Measurements from ENCODE around the gene ATP2A3.

GRCh38 chr17:3911271-3912053 lies 52.8 kb downstream of the ATP2A3 start:
- TF ChIP-seq POLR2AphosphoS5 (IDR thresholded peaks at IDR 0.05; ENCODE audit: low read depth, low read length) (no peak), TAF1 (IDR thresholded peaks at IDR 0.05; ENCODE audit: low read depth, low read length) (no peak), POLR2A (IDR thresholded peaks at IDR 0.05; ENCODE audit: low read depth, low read length) (no peak), PAX5 (IDR thresholded peaks at IDR 0.05; ENCODE audit: insufficient read depth, low read length, severe bottlenecking) (no peak), SPI1 (IDR thresholded peaks at IDR 0.05; ENCODE audit: low read depth, low read length) (peak; percentile 93), POU2F2 (IDR thresholded peaks at IDR 0.05; ENCODE audit: low read depth, low read length) (peak; percentile 77; the same call in 1 of the 2 replicates)

All from GM12891 (cell line).